Activated T-cell treated with anti-CD3 and anti-CD28 coated beads, Interleukin-2, amount 50 U/mL, for 4 hours (primary cell): ENCODE data around the gene CCDC178. TPM values are rescaled to one million over a fixed set of nuclear protein-coding genes. Genes with fewer than 3 reads are reported as not detected.

Source experiments
- total RNA-seq, 3 donors: library from RNA; stranded (reverse); gene quantifications; one replicate each; pipeline ENCODE4 v1.2.1, GENCODE V29; 2021

Gene CCDC178
- total RNA-seq, 3 donors from 2014 or later, result not detected

Other genes with a start within 250 kb of the CCDC178 start
- not detected for gene ASXL3, start 137.5 kb upstream of the CCDC178 start, total RNA-seq